HG03060 (cell line): ENCODE data around the gene TRIM62.

ENCODE experiments used
- ATAC-seq: cut with Tn5 transposase; IDR thresholded peaks from one replicate; pipeline ENCODE4 v1.9.1; 2021; ENCODE audit warnings: low read depth, moderate number of reproducible peaks; ENCODE audit not compliant: unreplicated experiment

Gene TRIM62

DNA sequence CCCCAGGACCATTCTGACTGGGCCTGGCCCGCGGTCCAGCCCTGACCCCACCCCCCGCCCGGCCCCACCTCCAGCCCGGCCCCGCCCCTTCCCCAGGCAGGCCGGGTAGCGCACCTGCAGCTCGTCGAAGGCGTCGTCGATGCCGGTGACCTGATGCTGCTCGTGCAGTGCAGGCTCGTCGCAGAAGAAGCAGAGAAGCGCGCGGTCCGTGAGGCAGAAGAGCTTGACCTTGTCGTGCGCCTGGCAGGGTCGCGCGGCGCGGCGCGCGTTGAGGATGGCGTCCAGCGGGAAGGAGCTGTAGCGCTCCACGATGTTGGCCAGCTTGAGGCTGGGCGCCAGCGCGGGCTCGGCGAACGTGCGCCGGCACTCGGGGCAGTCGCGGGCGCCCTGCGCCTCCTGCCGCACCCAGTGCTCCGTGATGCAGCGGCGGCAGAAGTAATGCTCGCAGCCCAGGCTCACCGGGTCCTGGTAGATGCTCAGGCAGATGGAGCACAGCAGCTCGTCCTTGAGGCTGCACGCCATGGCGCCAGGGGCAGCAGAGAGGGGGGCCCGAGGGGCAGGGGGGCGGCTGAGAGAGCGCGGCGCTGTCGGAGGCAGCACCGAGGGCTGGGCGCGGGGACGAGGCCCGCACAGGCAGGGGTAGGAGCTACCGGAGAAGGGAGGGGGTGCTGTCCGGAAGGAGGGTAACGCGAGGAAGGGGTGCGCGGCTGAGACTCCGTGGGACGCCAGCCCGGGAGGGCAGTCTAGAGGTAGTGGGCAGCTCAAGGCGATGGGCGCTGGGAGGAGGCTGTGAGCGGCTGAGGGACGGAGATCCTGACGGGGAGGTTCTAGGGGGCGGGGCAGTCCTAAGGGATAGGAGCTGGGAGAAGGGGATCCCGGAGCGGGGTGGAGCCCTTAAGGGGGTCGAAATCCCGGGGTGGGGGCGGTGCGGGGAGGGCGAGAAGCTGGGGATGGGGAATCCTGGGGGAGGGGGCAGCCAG, 642 bp downstream of the TRIM62 start:
- ATAC-seq: no peak

DNA sequence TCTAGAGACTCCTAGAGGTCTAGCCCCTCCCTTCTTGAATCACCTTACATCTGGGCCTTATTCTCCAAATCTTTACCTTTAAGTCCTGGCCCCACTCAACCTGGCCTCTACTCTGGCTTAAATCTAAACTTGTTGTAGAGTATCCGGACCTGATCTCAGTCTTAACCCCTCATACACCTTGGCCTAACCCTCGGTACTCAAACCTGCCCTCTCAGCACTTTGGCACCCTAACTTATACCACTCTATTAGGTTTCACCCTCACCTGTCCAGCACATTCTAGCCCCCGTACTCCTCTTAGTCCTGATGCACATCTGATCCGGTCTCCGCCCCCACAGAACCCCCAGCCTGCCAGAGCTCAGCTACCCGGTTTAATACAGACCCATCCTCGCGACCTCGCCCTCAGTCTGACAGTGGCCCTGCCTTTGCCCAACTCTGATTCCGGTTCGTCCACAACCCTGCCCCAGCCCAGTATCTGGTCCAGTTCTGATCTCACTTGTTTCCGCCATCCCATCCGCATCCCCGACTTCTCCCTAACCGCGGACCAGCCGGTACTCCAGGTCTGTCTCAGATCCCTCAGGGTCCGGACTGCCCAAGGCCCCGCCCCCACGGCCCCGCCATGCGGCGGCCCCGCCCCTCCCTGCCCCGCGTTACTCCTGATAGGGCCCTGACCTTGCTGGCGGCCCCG, 1.5 kb downstream of the TRIM62 start:
- ATAC-seq: no peak

GRCh38 chr1:33178836-33179439, 2.9 kb downstream of the TRIM62 start:
- no peak for ATAC-seq

DNA sequence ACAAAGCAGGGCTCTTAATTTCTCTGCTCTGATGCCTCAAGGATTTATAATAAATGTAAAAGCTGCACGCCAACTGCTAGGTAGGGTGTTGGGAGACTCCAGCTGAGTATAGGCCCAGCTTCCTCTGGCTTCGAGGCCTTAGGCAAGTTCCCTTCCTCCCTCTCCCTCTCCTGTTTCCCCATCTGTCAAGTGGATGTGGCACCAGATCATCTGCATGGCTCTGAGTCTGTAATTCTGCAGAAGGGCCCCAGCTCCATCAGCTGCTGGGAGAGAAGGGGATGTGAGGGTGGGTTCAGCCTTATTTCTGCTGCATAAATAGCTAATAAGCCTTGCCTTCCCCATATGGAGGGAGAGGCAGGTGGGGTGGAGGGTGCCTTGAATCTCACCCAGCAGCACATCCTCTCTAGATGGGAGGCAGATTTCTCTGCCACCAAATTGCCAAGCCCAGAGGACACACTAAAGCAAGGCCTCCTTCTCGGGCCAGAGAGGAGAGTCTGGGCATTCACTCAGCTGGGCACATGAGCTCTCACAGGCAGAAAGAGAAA, 3.8 kb downstream of the TRIM62 start:
- ATAC-seq: no peak

- no peak for ATAC-seq
These were observed 5.0 kb downstream of the TRIM62 start for GRCh38 chr1:33176887-33177286.

DNA sequence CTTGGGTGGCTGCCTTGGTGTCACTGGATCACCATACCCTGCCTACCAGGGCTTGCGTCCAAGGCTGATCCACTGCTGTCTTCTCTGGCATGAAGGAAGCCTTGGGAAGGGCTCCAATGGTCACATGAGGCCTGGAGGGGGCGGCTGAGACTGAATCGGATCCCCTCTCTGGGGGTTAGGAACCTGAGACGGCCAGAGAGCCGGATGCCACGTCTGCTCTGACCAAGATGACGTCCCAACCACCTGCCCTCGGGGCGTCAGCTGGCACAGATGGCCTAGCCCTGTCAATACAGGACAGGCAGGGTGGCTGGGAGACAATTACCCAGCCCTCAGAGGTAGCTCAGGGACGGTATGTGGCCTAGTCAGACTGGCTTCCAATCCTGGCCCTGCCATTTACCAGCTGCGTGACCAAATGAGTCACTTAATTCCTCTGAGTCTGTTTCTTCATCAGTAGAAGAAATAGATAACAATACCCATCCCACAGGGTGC, 5.4 kb downstream of the TRIM62 start:
- no peak for ATAC-seq

DNA sequence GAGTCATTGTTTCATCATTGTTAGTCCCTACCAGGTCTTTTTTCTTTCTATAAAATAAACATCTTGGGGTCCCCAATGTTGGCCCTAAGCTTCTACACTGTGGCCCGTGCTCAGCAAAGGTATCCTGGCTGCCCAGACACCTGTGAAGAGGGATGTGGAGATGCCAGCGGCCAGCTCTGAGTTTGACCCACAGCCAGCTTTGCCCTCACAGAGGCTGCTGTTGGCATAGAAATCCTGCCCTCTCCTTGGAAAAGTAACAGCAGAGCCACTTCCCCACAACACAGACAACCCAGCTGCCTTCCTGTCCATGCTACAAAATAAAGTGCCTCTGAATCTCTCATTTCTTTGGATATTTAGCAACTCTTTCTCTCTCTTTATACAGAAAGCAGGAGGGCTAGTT, 6.0 kb downstream of the TRIM62 start:
- no peak for ATAC-seq

- ATAC-seq: no peak
These were observed 8.8 kb downstream of the TRIM62 start for GRCh38 chr1:33173091-33173490.

DNA sequence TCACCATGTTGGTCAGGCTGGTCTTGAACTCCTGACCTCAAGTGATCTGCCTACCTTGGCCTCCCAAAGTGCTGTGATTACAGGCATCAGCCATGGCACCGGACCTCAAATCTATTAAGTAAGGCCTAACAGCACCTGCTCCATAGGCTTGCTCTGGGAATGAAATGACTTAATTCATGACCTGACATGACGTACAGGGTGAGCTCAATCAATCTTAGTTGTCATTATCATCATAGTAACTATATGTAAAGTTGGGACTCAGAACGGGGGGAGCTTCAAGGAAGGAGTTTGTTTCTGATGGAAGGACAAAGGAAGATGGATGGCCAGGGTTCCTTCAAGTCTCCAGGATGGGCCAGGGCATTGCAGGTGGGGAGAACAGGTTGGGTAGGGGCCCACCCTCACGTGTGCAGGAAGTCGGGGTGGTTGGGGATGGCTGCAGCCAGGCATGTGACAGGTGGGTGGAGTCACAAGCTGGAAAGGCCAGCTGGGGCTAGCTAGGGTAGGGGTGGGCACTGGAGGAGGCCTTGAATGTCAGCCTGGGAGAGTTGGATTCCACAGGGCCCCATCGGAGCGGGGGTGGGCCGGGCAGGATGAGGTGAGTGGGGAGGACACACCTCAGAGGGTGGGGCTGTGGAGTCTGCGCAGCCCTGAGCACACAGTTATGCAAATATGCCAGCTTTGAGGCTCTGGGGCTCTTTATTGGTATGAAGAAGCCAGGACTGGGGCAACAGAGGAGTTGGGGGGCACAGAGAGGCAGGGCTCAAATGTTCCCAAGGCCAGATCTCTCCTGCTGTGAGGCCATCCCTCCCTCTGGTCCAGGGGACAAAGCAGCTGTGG, 9.6 kb downstream of the TRIM62 start:
- no peak for ATAC-seq

DNA sequence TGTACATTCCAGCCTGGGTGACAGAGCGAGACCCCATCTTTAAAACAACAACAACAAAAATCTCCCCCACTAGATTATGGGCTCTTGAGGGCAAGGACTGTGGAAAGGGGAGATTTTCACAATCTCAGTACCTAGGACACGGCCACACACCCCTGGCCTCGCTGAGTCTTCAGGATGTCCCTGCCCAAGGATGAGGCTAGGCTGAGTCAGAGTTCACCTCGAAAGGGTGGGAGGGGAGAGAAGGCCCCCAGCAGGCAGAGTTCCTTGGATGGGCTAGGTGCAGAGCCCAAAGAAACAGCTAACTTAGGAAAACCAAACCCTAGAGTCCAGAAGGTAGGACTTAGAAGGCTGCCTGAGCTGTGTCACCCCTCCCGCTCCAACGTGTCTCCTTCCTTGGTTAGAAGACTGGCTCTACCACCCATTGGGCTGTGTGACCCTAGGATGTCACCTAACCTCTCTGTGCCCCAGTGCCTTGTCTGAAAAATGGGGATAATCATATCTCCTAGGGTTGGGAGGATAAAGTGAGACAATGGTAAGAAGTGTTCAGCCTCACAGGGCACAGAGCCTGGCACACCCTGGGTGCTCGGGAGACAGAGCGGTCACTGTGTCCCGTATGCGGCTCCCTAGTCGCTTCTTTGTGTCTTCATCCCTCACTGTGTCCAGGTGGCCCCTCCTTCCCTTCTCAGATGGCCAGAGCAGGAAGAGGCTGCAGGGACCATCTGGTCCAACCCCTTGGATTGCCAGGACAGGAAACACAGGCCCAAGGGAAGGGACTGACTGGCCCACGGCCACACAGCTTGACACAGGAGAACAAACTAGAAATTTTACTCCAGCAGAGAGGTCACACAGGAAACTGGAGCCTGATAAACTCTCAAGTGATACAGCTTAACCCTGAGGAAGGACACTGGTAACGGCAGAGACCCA, 11.2 kb downstream of the TRIM62 start:
- no peak for ATAC-seq

DNA sequence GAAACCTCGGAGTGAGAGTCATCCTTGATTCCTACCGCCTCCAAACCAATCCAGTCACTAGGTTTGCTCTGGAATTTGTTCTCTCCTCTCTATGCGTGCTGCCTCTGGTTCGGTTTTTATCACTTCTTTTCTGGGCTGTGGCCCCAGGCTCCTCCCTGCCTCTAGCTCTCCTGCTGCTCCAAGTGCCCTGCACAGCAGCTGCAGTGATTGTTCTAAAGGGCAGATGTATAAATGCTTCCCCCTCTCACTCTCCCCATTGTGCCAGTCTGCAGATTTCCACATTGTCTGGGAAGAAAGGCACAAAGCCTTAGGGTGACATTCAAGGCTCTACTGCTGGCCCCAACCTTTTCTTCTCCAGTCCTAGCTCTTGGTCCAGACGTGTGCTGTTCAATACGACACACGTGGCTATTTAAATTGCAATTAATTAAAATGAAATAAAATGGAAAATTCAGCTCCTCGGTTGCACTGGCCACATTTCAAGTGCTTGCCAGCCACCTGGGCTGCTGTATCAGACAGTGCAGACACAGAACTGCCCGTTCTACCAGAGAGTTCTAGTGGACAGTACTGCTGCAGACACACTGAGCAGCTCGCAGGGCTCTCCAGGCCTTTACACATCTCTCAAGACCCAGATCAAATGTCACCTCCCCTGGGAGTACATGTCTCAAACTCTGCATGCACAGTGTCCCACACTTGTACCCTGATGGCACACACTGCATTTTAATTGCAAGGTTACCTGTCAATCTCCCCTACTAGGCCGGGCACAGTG, 12.4 kb downstream of the TRIM62 start:
- ATAC-seq: no peak

DNA sequence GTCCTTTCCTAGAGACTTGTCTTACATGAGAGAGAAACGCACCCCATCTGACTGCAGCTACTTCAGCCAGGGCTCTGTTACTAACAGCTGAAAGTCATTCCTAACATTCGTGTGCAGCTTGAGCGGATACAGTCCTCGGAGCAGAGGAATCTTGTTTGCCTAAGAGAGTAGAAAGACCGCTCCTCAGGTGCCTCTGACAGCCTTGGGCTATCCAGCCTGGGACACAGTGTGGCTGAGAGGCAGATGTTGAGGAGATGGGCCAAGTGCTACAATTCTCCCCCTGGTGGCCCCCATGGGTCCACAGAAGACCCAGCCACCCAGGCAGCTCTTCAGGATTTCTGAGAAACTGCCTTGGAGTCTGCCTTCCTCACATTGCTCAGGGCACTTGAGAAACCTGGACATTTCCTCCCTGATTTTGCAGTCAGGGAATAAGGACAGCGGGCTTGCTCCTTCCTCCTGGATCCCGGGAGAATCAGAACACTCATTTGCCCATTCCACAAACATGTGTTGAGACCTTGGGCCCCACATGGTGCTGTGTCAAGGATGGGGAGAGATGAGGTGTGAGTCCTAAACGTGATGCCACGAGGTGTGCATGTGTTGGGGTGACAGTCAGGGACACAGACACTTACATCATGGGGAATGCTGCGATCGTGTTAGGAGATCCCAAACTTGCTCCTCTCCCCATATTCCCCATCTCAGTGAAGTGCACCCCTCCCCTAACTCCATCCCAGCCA, 13.1 kb downstream of the TRIM62 start:
- no peak for ATAC-seq

DNA sequence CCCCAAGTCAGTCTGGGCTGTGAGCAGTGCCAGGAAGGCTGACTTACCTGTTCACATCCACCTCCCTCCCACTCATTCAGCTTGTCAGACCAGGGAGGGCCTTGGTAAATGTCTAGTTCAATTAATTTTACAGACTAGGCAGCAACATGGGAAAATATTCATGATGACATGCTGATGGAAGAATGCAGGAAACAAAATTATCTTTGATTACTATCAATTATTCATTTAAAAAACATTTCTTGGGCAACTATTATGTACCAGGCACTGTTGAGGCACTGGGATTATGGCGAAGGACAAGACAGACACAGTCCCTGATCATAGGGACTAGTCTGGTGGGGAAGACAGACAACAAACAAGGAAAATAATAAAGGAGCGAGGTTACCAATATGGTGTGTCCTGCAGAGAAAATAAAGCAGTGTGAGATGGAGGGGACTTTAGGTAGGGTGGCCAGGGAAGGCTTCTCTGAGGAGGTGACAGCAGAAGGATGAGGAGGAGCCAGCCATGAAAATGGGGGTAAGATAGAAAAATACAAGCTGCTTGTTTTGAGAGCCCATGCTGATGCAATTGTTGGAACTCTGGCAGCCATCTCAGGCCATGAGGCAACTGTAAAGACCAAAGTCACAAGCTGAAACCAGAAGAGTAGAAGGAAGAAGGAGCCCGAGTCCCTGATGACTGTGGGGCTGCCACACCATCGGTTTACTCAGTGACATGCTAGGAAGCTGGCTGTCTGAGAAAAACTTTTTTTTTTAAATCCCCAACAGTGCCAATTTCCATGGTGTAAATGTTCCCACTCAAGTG, 14.0 kb downstream of the TRIM62 start:
- no peak for ATAC-seq

DNA sequence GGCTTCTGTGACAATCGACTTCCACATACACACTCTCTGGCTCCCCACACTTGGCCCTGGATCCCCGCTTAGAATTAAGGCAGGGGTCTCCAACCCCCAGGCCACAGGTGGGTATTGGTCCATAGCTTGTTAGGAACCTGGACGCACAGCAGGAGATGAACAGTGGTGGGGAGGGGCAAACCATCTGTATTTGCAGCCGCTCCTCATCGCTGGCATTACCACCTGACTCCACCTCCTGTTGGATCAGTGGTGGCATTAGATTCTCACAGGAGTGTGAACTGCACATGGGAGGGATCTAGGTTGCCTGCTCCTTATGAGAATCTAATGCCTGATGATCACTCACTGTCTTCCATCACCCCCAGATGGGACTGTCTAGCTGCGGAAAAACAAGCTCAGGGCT, 16.0 kb downstream of the TRIM62 start:
- ATAC-seq: no peak

DNA sequence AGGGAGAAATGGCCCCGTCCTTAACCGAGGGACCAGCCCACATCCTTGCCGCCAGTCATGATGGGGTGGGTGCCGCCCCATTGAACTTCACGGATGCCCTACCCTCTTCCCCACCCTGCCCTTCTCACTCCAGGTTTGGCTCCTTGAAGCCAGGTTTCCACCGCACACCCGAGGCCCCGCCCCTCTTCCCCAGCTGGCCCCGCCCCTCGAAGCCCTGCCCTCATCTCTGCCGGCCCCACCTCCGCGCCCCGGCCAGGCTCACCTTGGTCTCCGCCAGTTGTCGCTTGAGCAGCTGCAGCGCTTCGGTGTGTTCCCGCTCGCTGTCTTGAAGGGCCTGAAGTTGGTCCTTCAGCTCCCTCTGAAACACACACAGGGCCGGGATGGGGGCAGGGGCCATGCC, 16.6 kb downstream of the TRIM62 start:
- ATAC-seq: no peak

DNA sequence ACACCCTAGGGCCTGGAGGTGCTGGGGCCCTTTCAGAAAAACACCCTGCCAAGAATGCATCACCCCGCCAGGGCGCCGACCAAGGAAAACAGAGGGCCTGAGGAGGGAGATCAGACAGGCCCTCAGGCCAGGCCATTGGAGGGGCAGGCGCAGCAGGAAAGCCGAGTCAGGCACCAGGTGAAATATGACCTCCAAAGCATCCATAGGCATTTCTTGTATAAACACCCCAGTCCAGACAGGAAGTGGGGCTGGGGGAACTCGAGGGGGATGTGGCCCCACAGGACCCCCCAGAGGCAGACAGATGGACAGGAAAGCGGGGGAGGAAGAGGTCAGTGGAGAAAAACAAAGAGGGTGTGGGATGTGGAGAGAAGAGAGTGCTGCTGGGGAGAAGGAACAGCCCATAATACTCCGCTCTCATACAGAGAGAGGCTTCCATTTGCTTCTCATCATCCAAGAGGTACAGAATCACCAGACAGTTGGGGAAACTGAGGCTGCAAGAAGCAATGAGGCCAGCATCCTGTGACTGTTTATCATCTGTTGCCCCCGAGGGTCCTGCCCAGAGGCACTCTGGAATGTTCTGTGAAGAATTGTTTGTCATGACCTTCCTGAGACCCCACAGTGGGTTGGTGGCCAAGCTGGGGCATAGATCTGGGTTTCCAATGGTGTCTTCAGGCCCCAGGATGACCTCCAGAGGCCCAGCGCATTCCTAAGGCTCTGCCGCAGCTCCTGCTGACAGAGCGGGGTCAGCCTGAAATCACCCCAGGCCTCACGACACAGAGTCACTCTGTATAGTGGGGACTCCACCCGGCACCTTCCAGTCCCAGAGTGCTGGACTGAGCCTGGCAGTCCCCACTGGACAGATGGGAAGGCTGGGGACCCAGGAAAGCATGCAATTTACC, 18.0 kb downstream of the TRIM62 start:
- ATAC-seq: no peak
